T1000 (cell line): ENCODE data around the gene C19orf12.

Source experiments
- DNase-seq: peaks from one replicate; lab custom pipeline; 2025; ENCODE audit warnings: mixed read lengths; lab: John Stamatoyannopoulos, UW

C19orf12 gene

GRCh38 chr19:29697523-29698261 is 17.4 kb downstream of the C19orf12 start:
- DNase-seq = no peak

GRCh38 chr19:29696565-29696846 is 18.6 kb downstream of the C19orf12 start:
- DNase-seq = no peak

- DNase-seq = no peak
Measured at GRCh38 chr19:29695765-29696564, 19.1 kb downstream of the C19orf12 start.

- peak; percentile 59 for DNase-seq
Measured at GRCh38 chr19:29694669-29695627, 20.1 kb downstream of the C19orf12 start.

- no peak for DNase-seq
Measured at GRCh38 chr19:29694161-29694560, 20.9 kb downstream of the C19orf12 start.

- DNase-seq = peak; percentile 34
Measured at GRCh38 chr19:29690842-29691241, 24.2 kb downstream of the C19orf12 start.

GRCh38 chr19:29687897-29688728 is 26.9 kb downstream of the C19orf12 start:
- DNase-seq = no peak

GRCh38 chr19:29687244-29687896 is 27.7 kb downstream of the C19orf12 start:
- peak; percentile 65 for DNase-seq

- DNase-seq = no peak
Measured at GRCh38 chr19:29686285-29686805, 28.7 kb downstream of the C19orf12 start.

- DNase-seq = no peak
Measured at GRCh38 chr19:29685326-29685725, 29.7 kb downstream of the C19orf12 start.

GRCh38 chr19:29683009-29683408 is 32.1 kb downstream of the C19orf12 start:
- no peak for DNase-seq

GRCh38 chr19:29682236-29682895 is 32.7 kb downstream of the C19orf12 start:
- DNase-seq = no peak

GRCh38 chr19:29681422-29682235 is 33.4 kb downstream of the C19orf12 start:
- DNase-seq = no peak

GRCh38 chr19:29680937-29681336 is 34.1 kb downstream of the C19orf12 start:
- DNase-seq = no peak

- no peak for DNase-seq
Measured at GRCh38 chr19:29680447-29680846, 34.6 kb downstream of the C19orf12 start.

GRCh38 chr19:29679598-29680210 is 35.4 kb downstream of the C19orf12 start:
- DNase-seq = no peak

GRCh38 chr19:29678484-29679106 is 36.5 kb downstream of the C19orf12 start:
- no peak for DNase-seq
